HepG2 (cell line): ENCODE results near the gene TTC39C. TPM values are rescaled to one million over a fixed set of nuclear protein-coding genes. Genes with fewer than 3 reads are reported as not detected.

ENCODE experiments used
- ATAC-seq: fragments of 200-7000 bp; cut with Tn5 transposase; 3 replicates; pipeline ENCODE4 v1.9.1; 2020; ENCODE audit warnings: mild to moderate bottlenecking, moderate library complexity
- BruUV-seq: library from RNA; stranded (reverse); fragments of 400-500 nt; replicated peaks from 2 replicates; lab custom pipeline; 2021; lab: Mats Ljungman, UMichigan
- CTCF ChIA-PET: fragments of 300-600 bp; formaldehyde crosslinking; extraction: SDS; loops from one replicate; lab custom pipeline; 2021; ENCODE audit warnings: low total read pairs, inconsistent platforms, low intra/inter-chr PET ratio; lab: Yijun Ruan, JAX
- POLR2A ChIA-PET: fragments of 350-600 bp; sonication (Branson Sonifier 250); formaldehyde crosslinking; loops from one replicate; lab custom pipeline; 2020; ENCODE audit warnings: antibody characterized with exemption, inconsistent platforms; lab: Yijun Ruan, JAX
- DNase-seq: peaks from one replicate; pipeline ENCODE4 v3.0.0-alpha.2; 2015; ENCODE audit warnings: low spot score
- FAIRE-seq: peaks from 3 replicates; lab custom pipeline; 2011; peaks lifted over from hg19 to GRCh38; lab: Jason Lieb, UNC
- H2AFZ ChIP-seq: one replicate; pipeline ENCODE4 v1.6.1; 2011; ENCODE audit warnings: low read length, inconsistent platforms
- H3K27ac ChIP-seq: fragments of 300-600 bp; 3 replicates; pipeline ENCODE4 v1.8.0; 2011; ENCODE audit warnings: mixed run types, mild to moderate bottlenecking, mixed read lengths, low read length, inconsistent platforms; ENCODE audit not compliant: insufficient read depth; ENCODE audit errors: extremely low read length
- H3K27me3 ChIP-seq, 2 experiments: fragments of 200-600 bp in 1 of 2; 2 replicates in 1 of 2; 3 replicates in 1 of 2; pipeline versions ENCODE4 v1.6.0 to v1.8.0; 2011; ENCODE audit warnings: low read length in 2 of 2, mild to moderate bottlenecking in 2 of 2, moderate library complexity in 2 of 2, inconsistent platforms in 1 of 2; ENCODE audit not compliant: insufficient read depth in 2 of 2, control insufficient read depth in 1 of 2
- H3K36me3 ChIP-seq, 2 experiments: fragments of 200-600 bp in 1 of 2; replicated peaks in 1 of 2; 2 replicates in 1 of 2; 3 replicates in 1 of 2; pipeline versions ENCODE4 v1.5.1 to v1.8.0; 2011; ENCODE audit warnings: low read length in 2 of 2, inconsistent platforms in 1 of 2; ENCODE audit not compliant: insufficient read depth in 2 of 2, control insufficient read depth in 1 of 2
- H3K4me1 ChIP-seq: 2 replicates; pipeline ENCODE4 v1.5.1; 2012; ENCODE audit warnings: low read length, inconsistent platforms; ENCODE audit not compliant: insufficient read depth
- H3K4me2 ChIP-seq: 2 replicates; pipeline ENCODE4 v1.6.0; 2011; ENCODE audit warnings: low read depth, low read length, inconsistent platforms
- H3K4me3 ChIP-seq, 3 experiments: fragments of 200-600 bp in 1 of 3; sonication (generic), shearing (Covaris generic) in 1 of 3; replicated peaks in 1 of 3; 2 replicates each; pipeline ENCODE4 v1.5.1; 2011 to 2016; ENCODE audit warnings: low read length in 3 of 3, inconsistent platforms in 2 of 3, low read depth in 2 of 3, mild to moderate bottlenecking in 2 of 3, control low read depth in 1 of 3, mixed read lengths in 1 of 3; ENCODE audit not compliant: insufficient read depth in 1 of 3
- H3K79me2 ChIP-seq: one replicate; pipeline ENCODE4 v1.6.1; 2011; ENCODE audit warnings: low read length, inconsistent platforms; ENCODE audit not compliant: insufficient read depth
- H3K9ac ChIP-seq: 2 replicates; pipeline ENCODE4 v1.6.0; 2011; ENCODE audit warnings: mild to moderate bottlenecking, low read depth, low read length, inconsistent platforms; ENCODE audit not compliant: insufficient read depth
- H3K9me3 ChIP-seq: 2 replicates; pipeline ENCODE4 v1.5.1; 2012; ENCODE audit warnings: mild to moderate bottlenecking, low read length
- H4K20me1 ChIP-seq: 2 replicates; pipeline ENCODE4 v1.6.0; 2011; ENCODE audit warnings: inconsistent platforms, mild to moderate bottlenecking, low read length, moderate library complexity; ENCODE audit not compliant: insufficient read depth
- E2F1 ChIP-seq: sonication (generic); formaldehyde crosslinking; IDR thresholded peaks from 2 replicates; pipeline ENCODE4 v1.5.0; 2020; ENCODE audit warnings: missing genetic modification reagents
- HHEX ChIP-seq: IDR thresholded peaks from 2 replicates; pipeline ENCODE4 v1.6.1; 2016; ENCODE audit warnings: control low read depth
- KLF13 ChIP-seq: sonication (generic); formaldehyde crosslinking; IDR thresholded peaks from 2 replicates; pipeline ENCODE4 v1.4.0; 2020; ENCODE audit warnings: mild to moderate bottlenecking, missing genetic modification reagents
- KMT2A ChIP-seq: sonication (generic); formaldehyde crosslinking; IDR thresholded peaks from 2 replicates; pipeline ENCODE4 v1.4.0; 2020; ENCODE audit warnings: missing genetic modification reagents
- MATR3 ChIP-seq: sonication (generic); formaldehyde crosslinking; IDR thresholded peaks from 2 replicates; pipeline ENCODE4 v1.4.0; 2020; ENCODE audit warnings: missing genetic modification reagents
- MTF1 ChIP-seq: sonication (generic); formaldehyde crosslinking; IDR thresholded peaks from 2 replicates; pipeline ENCODE4 v1.5.0; 2020; ENCODE audit warnings: missing genetic modification reagents
- PHB2 ChIP-seq: fragments of 450-650 bp; IDR thresholded peaks from 2 replicates; pipeline ENCODE4 v1.6.1; 2018; ENCODE audit not compliant: partially characterized antibody
- PRDM10 ChIP-seq: sonication (generic); formaldehyde crosslinking; IDR thresholded peaks from 2 replicates; pipeline ENCODE4 v1.4.0; 2020; ENCODE audit warnings: low read depth, missing genetic modification reagents
- RBM22 ChIP-seq: fragments of 200-400 bp; formaldehyde crosslinking; optimal IDR thresholded peaks from 2 replicates; pipeline ENCODE3; 2017; ENCODE audit warnings: mild to moderate bottlenecking, low read length, moderate library complexity
- THAP11 ChIP-seq: IDR thresholded peaks from 2 replicates; pipeline ENCODE4 v1.6.1; 2016; ENCODE audit warnings: missing biosample characterization, missing genetic modification reagents
- XRCC5 ChIP-seq: fragments of 200-400 bp; formaldehyde crosslinking; optimal IDR thresholded peaks from 2 replicates; pipeline ENCODE3; 2017; ENCODE audit warnings: mild to moderate bottlenecking, low read length
- ZFP82 ChIP-seq: sonication (generic); formaldehyde crosslinking; IDR thresholded peaks from 2 replicates; pipeline ENCODE4 v1.5.1; 2020; ENCODE audit warnings: mild to moderate bottlenecking, missing genetic modification reagents, borderline replicate concordance
- ZNF17 ChIP-seq: sonication (generic); formaldehyde crosslinking; IDR thresholded peaks from 2 replicates; pipeline ENCODE4 v1.5.0; 2020; ENCODE audit warnings: mild to moderate bottlenecking, missing genetic modification reagents
- ZNF280B ChIP-seq: sonication (generic); formaldehyde crosslinking; IDR thresholded peaks from 2 replicates; pipeline ENCODE4 v1.5.0; 2020; ENCODE audit warnings: missing genetic modification reagents, mild to moderate bottlenecking, borderline replicate concordance
- ZNF850 ChIP-seq: sonication (generic); formaldehyde crosslinking; conservative IDR thresholded peaks from 2 replicates; pipeline ENCODE4 v1.9.0; 2021; ENCODE audit warnings: mild to moderate bottlenecking, missing genetic modification reagents
- WGBS: methylation state at CpG from one replicate; pipeline ENCODE4 v1.1.6; 2017; ENCODE audit warnings: low lambda C conversion rate; 5-methylcytosine and 5-hydroxymethylcytosine counted together
- in situ Hi-C: cut with HindIII; loops from 2 replicates; pipeline ENCODE4 v1.10.0; 2017; ENCODE audit warnings: low pct_unique_long_range_greater_than_20kb; ENCODE audit not compliant: extremely low pct_ligation_motif_present
- intact Hi-C: fragments of 100-400 bp; cut with micrococcal nuclease; formaldehyde crosslinking; loops from one replicate; pipeline ENCODE4 v1.10.0; 2022; ENCODE audit not compliant: unreplicated experiment
- polyA plus RNA-seq, 8 experiments: library from polyadenylated mRNA; depleted of rRNA in 3 of 8; stranded (reverse) in 7 of 8; unstranded in 1 of 8; fragments of >200 nt; fragmentation: Illumina TruSeq in 4 of 8; extraction: Trizol in 4 of 8; gene quantifications; 2 replicates each; pipeline versions ENCODE4 v1.2.1 to v1.2.3, GENCODE V29; 2011 to 2016; ENCODE audit warnings: low read depth in 4 of 8, missing spikeins in 1 of 8, mixed read lengths in 1 of 8; ENCODE audit not compliant: insufficient read depth in 1 of 8
- total RNA-seq, 5 experiments: library from RNA; depleted of rRNA; stranded (reverse); fragments of >200 nt; fragmentation: Illumina TruSeq; extraction: Trizol; gene quantifications; 2 replicates each; pipeline ENCODE4 v1.2.3, GENCODE V29; 2016; ENCODE audit warnings: low read depth in 1 of 5

TTC39C gene
- total and polyA plus RNA-seq, 2 of the 13 experiments (the other 11 are each of a cell fraction or from before 2014, with no cell fraction given) = 19.1 to 25.9 TPM

GRCh38 chr18:24021505-24021904 lies 7.0 kb downstream of the TTC39C start:
- DNase-seq = no peak
- no peak for ATAC-seq
- Histone ChIP-seq H2AFZ (no peak overlapping the region), H3K27me3 (no peaks in the 10 kb centered on the region), H3K27ac (no peak overlapping the region), H3K9me3 (no peaks in the 10 kb centered on the region), H3K36me3 (no peaks in the 10 kb centered on the region), H3K4me1 (peaks cover 11% of the 10 kb centered on the region), H3K4me3 (no peak overlapping the region), H3K79me2 (peaks cover 3% of the 10 kb centered on the region), H3K4me2 (no peak overlapping the region), H4K20me1 (no peaks in the 10 kb centered on the region), H3K9ac (no peak overlapping the region)
- in situ Hi-C loops = no loop called here
- CTCF ChIA-PET = no interaction called here
- WGBS = 94% methylated on average over 3 of the region's 3 CpGs
- FAIRE-seq = no peak
- POLR2A ChIA-PET = no interaction called here
- BruUV-seq = no TSS peak
- intact Hi-C loops = no loop called here
- TF ChIP-seq PHB2 = no peak
- TF ChIP-seq XRCC5 = no peak
- TF ChIP-seq ZFP82 (CRISPR knock-in tag) = no peak
- TF ChIP-seq KMT2A (CRISPR knock-in tag) = no peak
- no peak for TF ChIP-seq MTF1
- TF ChIP-seq ZNF17 = no peak
- no peak for TF ChIP-seq THAP11
- no peak for TF ChIP-seq RBM22
- TF ChIP-seq ZNF850 (CRISPR knock-in tag) = no peak

- ChIA-PET POLR2A (no interaction called here), CTCF (no interaction called here)
- Histone ChIP-seq H3K27me3 (no peaks in the 10 kb centered on the region), H3K27ac (no peak overlapping the region), H4K20me1 (no peaks in the 10 kb centered on the region), H3K79me2 (no peaks in the 10 kb centered on the region), H3K4me1 (peaks cover 5% of the 10 kb centered on the region), H3K4me3 (no peak overlapping the region), H3K4me2 (no peak overlapping the region), H3K9me3 (no peaks in the 10 kb centered on the region), H3K36me3 (no peaks in the 10 kb centered on the region), H2AFZ (no peak overlapping the region), H3K9ac (no peak overlapping the region)
- FAIRE-seq = no peak
- 92% methylated on average over 3 of the region's 4 CpGs for WGBS
- in situ Hi-C loops (no loop called here), intact Hi-C loops (no loop called here)
- BruUV-seq = no TSS peak
- no peak for DNase-seq
- no peak for ATAC-seq
- TF ChIP-seq E2F1 (CRISPR knock-in tag) = no peak
- TF ChIP-seq KLF13 (CRISPR knock-in tag) = no peak
- TF ChIP-seq ZNF280B (CRISPR knock-in tag) = no peak
- TF ChIP-seq HHEX = no peak
- no peak for TF ChIP-seq MATR3 (CRISPR knock-in tag)
- TF ChIP-seq PRDM10 = no peak
Observed at GRCh38 chr18:24022161-24022560, 7.6 kb downstream of the TTC39C start.
